Skin of body (tissue), 2 donors: ENCODE data around the gene MRPL50. TPM values are rescaled to one million over a fixed set of nuclear protein-coding genes. Genes with fewer than 3 reads are reported as not detected.
"Not testable (repeated sequence)": the region's sequence is repeated elsewhere in the genome, so short reads cannot be mapped to it uniquely, and the experiment has no call there.

Experiments
- DNase-seq: peaks from one replicate; lab custom pipeline; 2025; lab: John Stamatoyannopoulos, UW
- total RNA-seq: library from RNA; depleted of rRNA; stranded (reverse); fragments of >200 nt; gene quantifications from one replicate; pipeline ENCODE4 v1.2.3, GENCODE V29; 2014

The MRPL50 gene
- total RNA-seq, 1 donor from 2014 or later = 18.3 TPM

- no peak for DNase-seq
Observed at GRCh38 chr9:101418518-101419430, 20.4 kb upstream of the MRPL50 start.

GRCh38 chr9:101417977-101418376 is 19.6 kb upstream of the MRPL50 start:
- no peak for DNase-seq

- DNase-seq = no peak
Observed at GRCh38 chr9:101417389-101417788, 19.0 kb upstream of the MRPL50 start.

DNA sequence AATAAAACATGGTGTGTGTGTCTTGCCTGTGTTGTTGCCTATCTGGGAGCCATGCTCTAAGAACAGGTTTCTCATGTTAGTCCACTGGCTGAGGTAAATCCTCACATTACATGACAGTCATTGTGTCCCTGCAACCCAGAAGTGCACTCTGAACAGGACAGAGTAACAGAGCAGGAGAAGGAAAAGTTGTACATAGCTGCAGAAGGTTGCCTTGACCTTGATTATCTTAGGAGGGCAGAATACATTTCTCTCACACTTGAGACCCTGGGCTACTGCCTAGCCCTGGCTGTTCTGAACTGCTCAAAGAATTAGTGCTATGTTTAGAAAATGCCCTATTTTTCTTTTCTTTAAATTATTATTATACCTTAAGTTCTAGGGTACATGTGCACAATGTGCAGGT is 17.2 kb upstream of the MRPL50 start:
- DNase-seq = no peak

DNA sequence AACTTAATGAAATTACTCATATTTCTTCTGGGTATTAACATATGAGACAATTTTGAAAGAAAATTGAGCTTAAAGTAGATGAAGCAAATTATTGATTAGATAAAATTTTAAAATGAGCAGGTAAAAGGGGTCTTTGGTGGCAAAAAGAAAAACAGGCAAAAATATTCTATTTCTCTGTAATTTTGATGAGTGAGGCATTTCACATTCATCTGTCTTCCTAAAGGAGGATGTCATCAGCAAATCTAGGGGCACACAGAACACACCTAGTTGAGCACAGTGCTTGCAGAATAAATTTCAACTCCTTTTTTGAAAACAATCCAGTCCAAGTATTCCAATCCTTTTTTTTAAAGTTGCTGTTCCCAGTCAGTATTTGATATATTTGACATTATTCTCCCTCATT is 16.4 kb upstream of the MRPL50 start:
- DNase-seq = no peak

GRCh38 chr9:101409079-101409477 is 10.7 kb upstream of the MRPL50 start:
- no peak for DNase-seq

DNA sequence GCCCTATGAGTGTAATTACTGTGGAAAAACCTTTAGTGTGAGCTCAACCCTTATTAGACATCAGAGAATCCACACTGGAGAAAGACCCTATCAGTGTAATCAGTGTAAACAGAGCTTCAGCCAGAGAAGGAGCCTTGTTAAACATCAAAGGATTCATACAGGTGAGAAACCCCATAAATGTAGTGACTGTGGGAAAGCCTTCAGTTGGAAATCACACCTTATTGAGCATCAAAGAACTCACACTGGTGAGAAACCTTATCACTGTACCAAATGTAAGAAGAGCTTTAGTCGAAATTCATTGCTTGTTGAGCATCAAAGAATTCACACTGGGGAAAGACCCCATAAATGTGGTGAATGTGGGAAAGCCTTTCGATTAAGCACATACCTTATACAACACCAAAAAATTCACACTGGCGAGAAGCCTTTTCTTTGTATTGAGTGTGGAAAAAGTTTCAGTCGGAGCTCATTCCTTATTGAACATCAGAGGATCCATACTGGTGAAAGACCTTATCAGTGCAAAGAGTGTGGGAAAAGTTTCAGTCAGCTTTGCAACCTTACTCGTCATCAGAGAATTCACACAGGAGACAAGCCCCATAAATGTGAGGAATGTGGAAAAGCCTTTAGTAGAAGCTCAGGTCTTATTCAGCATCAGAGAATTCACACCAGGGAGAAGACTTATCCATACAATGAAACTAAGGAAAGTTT is 10.1 kb upstream of the MRPL50 start:
- DNase-seq = no peak

GRCh38 chr9:101403516-101404285 is 5.3 kb upstream of the MRPL50 start:
- no peak for DNase-seq

- no peak for DNase-seq
Observed at GRCh38 chr9:101400120-101400519, 1.7 kb upstream of the MRPL50 start.

DNA sequence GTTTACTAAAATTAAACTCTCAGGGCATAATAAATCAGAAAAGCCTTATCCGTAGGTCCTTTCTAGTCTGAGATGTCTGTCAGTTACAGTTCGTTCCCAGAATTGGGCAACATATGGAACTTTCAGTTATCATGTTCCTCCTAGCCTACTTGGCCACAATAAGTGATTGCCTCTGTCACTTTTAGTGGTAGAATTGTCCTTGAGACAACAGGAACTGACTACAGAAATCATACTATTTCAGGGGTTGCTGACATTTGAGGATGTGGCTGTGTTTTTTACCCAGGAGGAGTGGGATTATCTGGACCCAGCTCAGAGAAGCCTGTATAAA is 1.2 kb upstream of the MRPL50 start:
- no peak for DNase-seq

DNA sequence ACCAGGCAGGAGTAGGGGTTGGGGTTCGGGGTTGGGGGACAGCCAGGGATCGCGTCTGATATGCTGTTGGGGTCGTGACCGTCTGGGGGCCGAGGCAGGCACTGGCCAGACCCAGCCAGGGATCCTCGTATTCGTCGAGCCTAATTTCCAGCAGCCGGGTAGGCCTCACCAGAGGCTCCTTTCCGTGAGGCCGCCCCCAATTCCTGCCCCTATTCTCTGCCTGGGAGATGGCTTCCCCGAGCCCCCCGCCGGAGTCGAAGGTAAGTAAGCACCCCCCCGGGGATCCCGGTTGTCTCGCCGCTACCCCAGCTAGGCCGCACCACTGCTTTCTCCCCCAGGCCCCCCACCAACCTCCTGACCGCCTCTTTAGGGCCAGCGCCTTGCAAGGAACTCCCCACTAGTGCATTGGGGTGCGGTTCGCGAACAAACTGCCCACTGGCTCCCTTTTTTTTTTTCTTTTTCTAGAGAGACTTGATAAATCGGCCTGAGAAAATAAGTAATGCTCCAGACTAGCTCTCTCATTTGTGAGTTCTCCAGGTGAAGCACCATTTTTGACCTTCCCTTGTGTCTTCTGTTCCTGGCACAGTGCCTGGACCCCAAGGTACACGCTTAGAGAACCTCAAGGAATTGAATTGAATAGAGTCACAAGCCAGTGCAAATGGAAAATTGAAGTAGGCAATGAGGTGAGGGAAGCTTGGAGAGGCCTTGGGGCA is 668 bp upstream of the MRPL50 start:
- DNase-seq = no peak

GRCh38 chr9:101397746-101398067 is 711 bp downstream of the MRPL50 start:
- DNase-seq = no peak

DNA sequence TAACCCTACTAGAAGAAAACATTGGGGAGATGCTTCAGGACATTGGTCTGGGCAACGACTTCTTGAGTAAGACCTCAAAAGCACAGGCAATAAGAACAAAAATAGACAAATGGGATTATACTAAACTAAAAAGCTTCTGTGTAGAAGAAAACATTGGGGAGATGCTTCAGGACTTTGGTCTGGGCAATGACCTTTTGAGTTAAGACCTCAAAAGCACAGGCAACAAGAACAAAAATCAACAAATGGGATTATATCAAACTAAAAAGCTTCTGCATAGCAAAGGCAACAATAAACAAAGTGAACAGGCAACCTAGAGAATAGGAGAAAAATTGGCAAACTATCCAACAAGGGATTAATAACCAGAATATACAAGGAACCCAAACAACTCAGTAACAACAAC is 3.7 kb downstream of the MRPL50 start:
- DNase-seq = no peak

DNA sequence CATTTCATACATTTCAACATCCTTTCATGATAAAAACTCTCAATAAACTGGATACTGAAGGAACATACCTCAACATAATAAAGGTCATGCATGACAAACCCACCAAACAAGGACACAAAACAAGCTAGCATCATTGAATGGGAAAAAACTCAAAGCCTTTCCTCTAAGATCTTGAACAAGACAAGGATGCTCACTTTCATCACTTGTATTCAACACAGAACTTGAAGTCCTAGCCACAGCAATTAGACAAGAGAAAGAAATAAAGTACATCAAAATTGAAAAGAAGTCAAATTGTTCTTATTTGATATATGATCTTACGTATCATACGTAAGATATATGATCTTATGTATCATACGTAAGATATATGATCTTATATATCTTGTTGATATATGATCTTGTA is 5.3 kb downstream of the MRPL50 start:
- no peak for DNase-seq

GRCh38 chr9:101388507-101388993 is 9.9 kb downstream of the MRPL50 start:
- no peak for DNase-seq

GRCh38 chr9:101387871-101388506 is 10.4 kb downstream of the MRPL50 start:
- no peak for DNase-seq

DNA sequence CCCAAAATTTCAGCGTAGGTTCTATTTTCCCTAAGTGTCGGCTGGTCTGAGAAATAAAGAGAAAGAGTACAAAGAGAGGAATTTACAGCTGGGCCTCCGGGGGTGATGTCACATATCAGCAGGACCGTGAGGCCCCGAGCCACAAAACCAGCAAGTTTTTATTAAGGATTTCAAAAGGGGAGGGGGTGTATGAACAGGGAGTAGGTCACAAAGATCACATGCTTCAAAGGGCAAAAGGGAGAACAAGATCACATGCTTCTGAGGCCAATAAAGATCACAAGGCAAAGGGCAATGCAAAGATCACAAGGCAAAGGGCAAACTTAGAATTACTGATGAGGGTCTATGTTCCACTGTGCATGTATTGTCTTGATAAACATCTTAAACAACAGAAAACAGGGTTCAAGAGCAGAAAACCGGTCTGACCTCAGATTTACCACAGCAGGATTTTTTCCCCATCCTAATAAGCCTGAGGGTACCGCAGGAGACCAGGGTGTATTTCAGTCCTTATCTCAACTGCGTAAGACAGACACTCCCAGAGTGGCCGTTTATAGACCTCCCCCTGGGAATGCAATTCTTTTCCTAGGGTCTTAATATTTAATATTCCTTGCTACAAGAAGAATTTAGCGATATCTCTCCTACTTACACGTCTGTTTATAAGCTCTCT is 13.4 kb downstream of the MRPL50 start, which contains the start of gene BAAT:
TSS of gene BAAT (minus strand) at position 134 of the 664 bp plus-strand sequence. CDS start 13,602 bp downstream, outside the sequence.
- not testable (repeated sequence) for DNase-seq

GRCh38 chr9:101383361-101383760 is 15.1 kb downstream of the MRPL50 start:
- no peak for DNase-seq

DNA sequence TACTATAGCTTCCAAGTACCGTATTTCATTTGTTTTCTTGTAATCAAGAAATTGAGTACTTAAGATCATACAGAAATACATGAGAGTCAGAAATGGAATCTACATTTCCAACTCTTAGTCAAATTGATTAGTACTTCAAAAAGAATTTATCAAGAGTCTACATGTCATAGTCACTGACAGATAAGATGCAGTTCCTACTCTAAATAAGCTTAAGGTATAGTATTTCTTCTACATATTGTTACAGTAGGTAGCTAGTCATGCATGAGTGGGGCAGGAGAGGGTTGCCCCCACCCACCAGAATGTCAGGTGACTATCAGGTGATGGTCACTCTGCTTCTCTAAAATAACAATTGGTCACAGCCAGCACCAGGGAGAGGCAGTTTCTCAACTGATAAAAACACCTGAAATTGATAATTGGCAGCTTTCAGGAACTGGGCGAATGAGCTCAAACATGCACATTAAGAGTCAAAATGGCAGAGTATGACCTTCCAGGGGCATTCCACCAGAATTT is 16.5 kb downstream of the MRPL50 start:
- no peak for DNase-seq

DNA sequence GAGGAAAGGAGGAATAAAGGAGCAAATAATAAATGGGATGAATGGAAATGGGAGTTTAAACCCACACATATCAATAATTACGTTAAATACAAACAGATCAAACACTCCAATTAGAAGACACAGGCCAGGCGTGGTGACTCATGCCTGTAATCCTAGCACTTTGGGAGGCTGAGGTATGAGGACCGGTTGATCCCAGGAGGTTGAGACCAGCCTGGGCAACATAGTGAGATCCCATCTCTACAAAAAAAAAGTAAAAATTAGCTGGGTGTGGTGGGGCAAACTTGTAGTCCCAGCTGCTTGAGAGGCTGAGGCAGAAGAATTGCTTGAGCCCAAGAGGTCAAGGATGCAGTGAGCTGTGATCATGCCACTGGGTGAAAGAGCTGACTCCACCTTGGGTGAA is 17.3 kb downstream of the MRPL50 start:
- no peak for DNase-seq
